Parathyroid adenoma (tissue), 2 donors: ENCODE data around the gene TPX2.
"Not testable (repeated sequence)": the region's sequence is repeated elsewhere in the genome, so short reads cannot be mapped to it uniquely, and the experiment has no call there.

Experiments
- H2AFZ ChIP-seq: fragments of 300-600 bp; sonication (generic); one replicate; pipeline ENCODE4 v1.7.0; 2017; ENCODE audit warnings: antibody characterized with exemption, mild to moderate bottlenecking
- H3K27ac ChIP-seq: fragments of 300-600 bp; sonication (generic); one replicate; pipeline ENCODE4 v1.7.0; 2017
- H3K27me3 ChIP-seq: fragments of 300-600 bp; sonication (generic); one replicate; pipeline ENCODE4 v1.7.0; 2017; ENCODE audit warnings: low read length; ENCODE audit not compliant: control insufficient read depth, insufficient read depth
- H3K36me3 ChIP-seq: fragments of 300-600 bp; sonication (generic); one replicate; pipeline ENCODE4 v1.7.0; 2017; ENCODE audit warnings: low read length; ENCODE audit not compliant: control insufficient read depth, insufficient read depth
- H3K4me1 ChIP-seq: fragments of 300-600 bp; sonication (generic); one replicate; pipeline ENCODE4 v1.7.0; 2017; ENCODE audit warnings: control low read depth
- H3K4me2 ChIP-seq: fragments of 300-600 bp; sonication (generic); one replicate; pipeline ENCODE4 v1.7.0; 2017; ENCODE audit warnings: low read length
- H3K4me3 ChIP-seq: fragments of 300-600 bp; sonication (generic); one replicate; pipeline ENCODE4 v1.7.0; 2017; ENCODE audit warnings: low read depth, low read length
- H3K79me2 ChIP-seq: fragments of 300-600 bp; sonication (generic); one replicate; pipeline ENCODE4 v1.7.0; 2017; ENCODE audit warnings: control low read depth
- H3K9ac ChIP-seq: fragments of 300-600 bp; sonication (generic); one replicate; pipeline ENCODE4 v1.7.0; 2017; ENCODE audit warnings: mild to moderate bottlenecking
- H3K9me3 ChIP-seq: fragments of 300-600 bp; sonication (generic); one replicate; pipeline ENCODE4 v1.7.0; 2017; ENCODE audit warnings: low read length; ENCODE audit not compliant: control insufficient read depth
- TF ChIP-seq, protein P1 (sequence below): fragments of 300-600 bp; sonication (generic); IDR thresholded peaks from one replicate; pipeline ENCODE4 v1.7.0; 2017; ENCODE audit warnings: antibody characterized with exemption, mild to moderate bottlenecking
- donor health status: primary hyperparathyroidism.

TPX2 gene

DNA sequence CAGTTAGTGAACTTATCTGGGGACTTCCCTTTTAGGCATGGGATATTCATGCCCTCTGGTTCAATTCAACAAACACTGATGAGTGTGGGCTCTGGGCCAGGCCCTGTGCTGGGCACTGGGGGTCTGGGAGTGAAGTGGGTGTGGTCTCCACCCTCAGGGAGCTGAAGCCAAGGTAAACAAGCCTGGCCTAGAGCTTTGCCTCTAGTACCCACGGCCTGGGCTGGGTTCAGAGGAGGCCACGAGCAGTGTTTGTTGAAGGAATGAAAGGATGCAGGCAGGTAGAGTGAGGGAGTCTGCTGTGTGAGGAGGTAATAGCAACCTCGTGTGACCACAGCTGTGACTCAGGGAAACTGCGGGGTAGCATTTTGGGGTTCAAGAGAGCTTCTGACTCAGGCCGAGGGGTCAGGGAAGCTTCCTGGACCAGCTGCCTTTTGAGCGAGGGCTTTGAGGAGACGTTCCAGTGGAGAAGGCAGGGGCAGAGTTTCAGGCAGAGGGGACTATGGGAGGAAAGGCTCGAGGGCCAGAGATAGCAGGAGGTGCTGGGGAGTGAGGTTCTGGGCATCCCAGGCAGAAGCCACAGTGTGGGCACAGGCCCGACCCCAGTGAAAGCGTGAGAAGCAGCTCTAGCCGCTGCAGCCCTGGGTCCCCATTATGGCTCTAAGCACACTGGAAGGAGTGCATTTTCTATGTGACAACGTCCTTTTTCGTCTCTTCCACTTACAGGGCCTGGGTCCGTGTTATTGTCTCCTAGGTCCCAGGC, 85.6 kb downstream of the TPX2 start:
- Histone ChIP-seq H3K4me1 (peaks cover 4% of the 10 kb centered on the region), H3K4me3 (no peak overlapping the region), H2AFZ (no peak overlapping the region), H3K79me2 (no peaks in the 10 kb centered on the region), H3K4me2 (no peak overlapping the region), H3K27me3 (no peaks in the 10 kb centered on the region), H3K36me3 (no peaks in the 10 kb centered on the region), H3K9me3 (no peaks in the 10 kb centered on the region), H3K9ac (no peak overlapping the region), H3K27ac (no peak overlapping the region)
- TF ChIP-seq, protein P1, sequence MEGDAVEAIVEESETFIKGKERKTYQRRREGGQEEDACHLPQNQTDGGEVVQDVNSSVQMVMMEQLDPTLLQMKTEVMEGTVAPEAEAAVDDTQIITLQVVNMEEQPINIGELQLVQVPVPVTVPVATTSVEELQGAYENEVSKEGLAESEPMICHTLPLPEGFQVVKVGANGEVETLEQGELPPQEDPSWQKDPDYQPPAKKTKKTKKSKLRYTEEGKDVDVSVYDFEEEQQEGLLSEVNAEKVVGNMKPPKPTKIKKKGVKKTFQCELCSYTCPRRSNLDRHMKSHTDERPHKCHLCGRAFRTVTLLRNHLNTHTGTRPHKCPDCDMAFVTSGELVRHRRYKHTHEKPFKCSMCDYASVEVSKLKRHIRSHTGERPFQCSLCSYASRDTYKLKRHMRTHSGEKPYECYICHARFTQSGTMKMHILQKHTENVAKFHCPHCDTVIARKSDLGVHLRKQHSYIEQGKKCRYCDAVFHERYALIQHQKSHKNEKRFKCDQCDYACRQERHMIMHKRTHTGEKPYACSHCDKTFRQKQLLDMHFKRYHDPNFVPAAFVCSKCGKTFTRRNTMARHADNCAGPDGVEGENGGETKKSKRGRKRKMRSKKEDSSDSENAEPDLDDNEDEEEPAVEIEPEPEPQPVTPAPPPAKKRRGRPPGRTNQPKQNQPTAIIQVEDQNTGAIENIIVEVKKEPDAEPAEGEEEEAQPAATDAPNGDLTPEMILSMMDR = no peak

DNA sequence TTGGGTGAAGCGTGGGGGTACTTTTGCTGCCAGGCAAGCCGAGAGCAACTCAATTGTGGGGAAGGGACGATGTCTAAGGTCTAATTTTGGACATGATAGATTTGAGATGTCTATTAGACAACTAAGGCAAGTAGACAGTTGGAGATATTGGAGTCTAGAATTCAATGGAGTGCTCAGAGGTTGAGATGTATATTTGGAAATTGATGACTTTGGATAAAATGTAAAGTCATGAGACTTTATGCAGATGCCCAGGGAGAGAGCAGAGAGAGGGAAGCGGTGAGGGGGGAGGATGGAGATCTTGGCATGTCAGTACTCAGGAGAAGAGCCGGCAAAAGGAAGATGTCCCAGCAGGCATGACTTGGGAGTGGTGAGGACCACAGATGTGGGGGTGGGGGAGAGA, 87.0 kb downstream of the TPX2 start:
- Histone ChIP-seq H2AFZ (no peak overlapping the region), H3K27me3 (no peaks in the 10 kb centered on the region), H3K4me1 (peaks cover 4% of the 10 kb centered on the region), H3K9ac (no peak overlapping the region), H3K79me2 (no peaks in the 10 kb centered on the region), H3K4me2 (no peak overlapping the region), H3K36me3 (no peaks in the 10 kb centered on the region), H3K9me3 (no peaks in the 10 kb centered on the region), H3K4me3 (no peak overlapping the region), H3K27ac (no peak overlapping the region)
- TF ChIP-seq, protein P1 = no peak

DNA sequence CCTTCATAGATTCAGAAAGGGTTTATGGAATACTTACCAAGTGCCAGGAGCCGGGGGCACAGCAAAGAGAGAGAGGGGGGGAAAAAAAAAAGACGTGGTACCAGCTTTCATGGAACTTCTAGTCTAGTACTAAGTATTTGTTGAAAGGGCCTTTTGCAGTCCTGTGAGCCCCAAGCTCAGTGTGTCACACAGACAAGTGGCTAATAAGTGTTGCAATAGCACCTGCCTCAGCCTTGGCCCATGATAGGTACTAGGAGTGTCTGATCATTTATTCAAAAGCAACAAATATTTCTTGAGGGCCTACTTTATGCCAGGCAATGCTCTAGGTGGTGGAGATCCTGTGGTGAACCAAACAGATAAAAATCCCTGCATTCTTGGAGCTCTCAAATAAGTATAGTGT, 88.0 kb downstream of the TPX2 start:
- TF ChIP-seq, protein P1 = no peak
- Histone ChIP-seq H2AFZ (no peak overlapping the region), H3K4me3 (no peak overlapping the region), H3K9ac (no peak overlapping the region), H3K4me1 (peaks cover 4% of the 10 kb centered on the region), H3K27ac (no peak overlapping the region), H3K9me3 (no peaks in the 10 kb centered on the region), H3K79me2 (no peaks in the 10 kb centered on the region), H3K36me3 (no peaks in the 10 kb centered on the region), H3K27me3 (no peaks in the 10 kb centered on the region), H3K4me2 (no peak overlapping the region)

DNA sequence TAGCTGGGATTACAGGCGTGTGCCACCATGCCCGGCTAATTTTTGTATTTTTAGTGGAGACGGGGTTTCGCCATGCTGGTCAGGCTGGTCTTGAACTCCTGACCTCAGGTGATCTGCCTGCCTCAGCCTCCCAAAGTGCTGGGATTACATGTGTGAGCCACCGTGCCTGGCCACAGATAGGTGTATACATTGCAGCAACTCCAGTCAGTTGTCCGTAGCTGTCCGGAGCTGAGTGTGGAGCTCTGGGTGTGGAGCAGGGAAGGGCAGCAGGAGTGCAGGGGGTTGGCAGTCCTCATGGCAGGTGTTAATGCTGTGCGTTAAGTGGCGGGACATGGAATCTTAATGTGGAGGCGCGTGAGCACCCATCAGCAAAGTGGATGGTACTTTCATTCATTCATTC, 88.9 kb downstream of the TPX2 start:
- H3K9me3 ChIP-seq, H3K27me3 ChIP-seq, H3K4me1 ChIP-seq, H3K9ac ChIP-seq, H3K27ac ChIP-seq, H3K4me3 ChIP-seq, H3K79me2 ChIP-seq, H3K36me3 ChIP-seq, H2AFZ ChIP-seq, H3K4me2 ChIP-seq: not testable (repeated sequence)

DNA sequence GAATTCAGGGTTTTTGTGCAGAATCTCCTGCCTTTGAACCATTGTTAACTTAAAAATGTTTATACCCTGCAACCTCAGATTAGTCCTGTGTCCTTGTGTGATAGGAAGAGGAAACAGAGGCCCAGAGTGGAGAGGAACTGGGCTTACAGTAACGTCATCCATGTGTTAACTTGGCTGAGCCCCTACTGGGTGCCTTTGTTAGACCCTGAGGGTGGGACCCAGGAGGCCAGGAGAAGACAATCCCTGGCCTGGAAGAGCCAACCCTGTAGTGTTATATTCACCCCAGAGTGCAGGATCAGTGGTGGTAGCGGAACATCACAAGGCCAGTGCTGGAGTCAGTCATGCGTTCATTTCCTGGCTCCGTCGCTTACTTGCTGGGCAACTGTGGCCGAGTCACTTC, 90.6 kb downstream of the TPX2 start:
- Histone ChIP-seq H2AFZ (no peak overlapping the region), H3K36me3 (no peaks in the 10 kb centered on the region), H3K4me3 (no peak overlapping the region), H3K9me3 (no peaks in the 10 kb centered on the region), H3K4me2 (no peak overlapping the region), H3K27ac (no peak overlapping the region), H3K4me1 (no peaks in the 10 kb centered on the region), H3K9ac (no peak overlapping the region), H3K79me2 (no peaks in the 10 kb centered on the region), H3K27me3 (no peaks in the 10 kb centered on the region)
- TF ChIP-seq, protein P1 = no peak
